ENCODE measurements around the gene SLC30A2. TPM values are rescaled to one million over a fixed set of nuclear protein-coding genes. Genes with fewer than 3 reads are reported as not detected.

Gene SLC30A2
- total and polyA plus RNA-seq, 9 of the 15 experiments (the other 6 are each of a cell fraction or from before 2014, with no cell fraction given): 0.01 to 0.18 (median 0.06) TPM; not detected in 3

- no peak for TF ChIP-seq ZNF280B (CRISPR knock-in tag; IDR thresholded peaks at IDR 0.05)
- peak; percentile 75 for TF ChIP-seq ZBTB9 (CRISPR knock-in tag; IDR thresholded peaks at IDR 0.05)
- TF ChIP-seq HOXB6 (CRISPR knock-in tag; IDR thresholded peaks at IDR 0.05; ENCODE audit: borderline replicate concordance): no peak
- TF ChIP-seq TOE1 (IDR thresholded peaks at IDR 0.05; ENCODE audit: borderline replicate concordance): peak; percentile 89
- TF ChIP-seq TOE1 (CRISPR knock-in tag; IDR thresholded peaks at IDR 0.05; ENCODE audit: borderline replicate concordance, low read depth): peak; percentile 97
- 0 out of 2 replicates have a peak, but pooled peaks have one; percentile 13 for TF ChIP-seq ZNF12 (CRISPR knock-in tag; IDR thresholded peaks at IDR 0.05)
- peak; percentile 32; the same call in 1 of the 2 replicates for TF ChIP-seq GATA2 (CRISPR knock-in tag; IDR thresholded peaks at IDR 0.05)
- 0 out of 2 replicates have a peak, but pooled peaks have one; percentile 36 for TF ChIP-seq KAT8 (IDR thresholded peaks at IDR 0.05; ENCODE audit: low read depth)
- TF ChIP-seq ETS2 (tag; IDR thresholded peaks at IDR 0.05; ENCODE audit: borderline replicate concordance, poor library complexity, severe bottlenecking): no peak
- TF ChIP-seq ZNF217 (CRISPR knock-in tag; IDR thresholded peaks at IDR 0.05): no peak
- TF ChIP-seq ZNF41 (CRISPR knock-in tag; conservative IDR thresholded peaks at IDR 0.05): no peak; the same call in 1 of the 2 replicates
- no peak for TF ChIP-seq HNRNPL (IDR thresholded peaks at IDR 0.05; ENCODE audit: low read depth, low read length)
- no peak for TF ChIP-seq TSHZ1 (CRISPR knock-in tag; IDR thresholded peaks at IDR 0.05)
- TF ChIP-seq FOXA1 (IDR thresholded peaks at IDR 0.05; ENCODE audit: borderline replicate concordance): no peak
- TF ChIP-seq ESRRA (IDR thresholded peaks at IDR 0.05; ENCODE audit: borderline replicate concordance, low read depth): peak; percentile 89
- no peak for TF ChIP-seq MCM5 (IDR thresholded peaks at IDR 0.05; ENCODE audit: low read depth)
- TF ChIP-seq ZNF589 (CRISPR knock-in tag; IDR thresholded peaks at IDR 0.05; ENCODE audit: low read depth): peak; percentile 93; the same call in 1 of the 2 replicates
These were observed 47.8 kb downstream of the SLC30A2 start, which contains the start of gene PAFAH2 (continued) for GRCh38 chr1:25997828-25998761.
